IMR-90 (cell line): Measurements from ENCODE around the gene FAM124A. TPM values are rescaled to one million over a fixed set of nuclear protein-coding genes. Genes with fewer than 3 reads are reported as not detected.

Experiments used
- ATAC-seq: fragments of 200-7000 bp; cut with Tn5 transposase; 2 replicates; pipeline ENCODE4 v1.9.1; 2020; ENCODE audit warnings: low read depth, mild to moderate bottlenecking, moderate library complexity
- BruUV-seq: library from RNA; stranded (reverse); fragments of 400-500 nt; replicated peaks from 2 replicates; lab custom pipeline; 2021; lab: Mats Ljungman, UMichigan
- CTCF ChIA-PET: fragments of 300-600 bp; formaldehyde crosslinking; extraction: SDS; loops from one replicate; lab custom pipeline; 2021; ENCODE audit warnings: antibody characterized with exemption; lab: Yijun Ruan, JAX
- POLR2A ChIA-PET: fragments of 300-600 bp; sonication (Branson Sonifier 250); formaldehyde crosslinking; loops from one replicate; lab custom pipeline; 2022; ENCODE audit warnings: antibody characterized with exemption; ENCODE audit not compliant: unreplicated experiment; lab: Charles Lee
- DNase-seq: peaks from one replicate; pipeline ENCODE4 v3.0.0; 2013
- H2AFZ ChIP-seq: replicated peaks from 2 replicates; pipeline ENCODE3; 2013; ENCODE audit warnings: low read length, mild to moderate bottlenecking; ENCODE audit not compliant: poor library complexity
- H2AK5ac ChIP-seq: 2 replicates; pipeline ENCODE4 v1.6.1; 2013; ENCODE audit warnings: low read depth, low read length, inconsistent platforms
- H2AK9ac ChIP-seq: replicated peaks from 2 replicates; pipeline ENCODE3; 2013; ENCODE audit warnings: mild to moderate bottlenecking, low read depth, low read length, moderate library complexity; ENCODE audit not compliant: poor library complexity
- H2BK120ac ChIP-seq: 2 replicates; pipeline ENCODE4 v1.6.1; 2013; ENCODE audit warnings: low read depth, low read length, inconsistent platforms
- H2BK15ac ChIP-seq: 3 replicates; pipeline ENCODE4 v1.6.1; 2013; ENCODE audit warnings: low read depth, low read length, inconsistent platforms
- H2BK20ac ChIP-seq: 2 replicates; pipeline ENCODE4 v1.6.1; 2013; ENCODE audit warnings: low read depth, mild to moderate bottlenecking, inconsistent platforms, low read length, moderate library complexity
- H2BK5ac ChIP-seq: 2 replicates; pipeline ENCODE4 v1.6.1; 2013; ENCODE audit warnings: mild to moderate bottlenecking, low read depth, low read length, inconsistent platforms; ENCODE audit not compliant: poor library complexity, severe bottlenecking
- H3K14ac ChIP-seq: replicated peaks from 2 replicates; pipeline ENCODE4 v1.6.1; 2013; ENCODE audit warnings: low read depth, low read length, inconsistent platforms
- H3K18ac ChIP-seq: 2 replicates; pipeline ENCODE4 v1.6.1; 2013; ENCODE audit warnings: low read depth, low read length, control low read depth
- H3K23ac ChIP-seq: 2 replicates; pipeline ENCODE4 v1.6.1; 2013; ENCODE audit warnings: low read depth, low read length, inconsistent platforms
- H3K27ac ChIP-seq: 2 replicates; pipeline ENCODE4 v1.5.1; 2013; ENCODE audit warnings: mild to moderate bottlenecking, control low read depth, low read length; ENCODE audit not compliant: insufficient read depth
- H3K27me3 ChIP-seq: 2 replicates; pipeline ENCODE4 v1.6.1; 2013; ENCODE audit warnings: low read length; ENCODE audit not compliant: control insufficient read depth, insufficient read depth
- H3K36me3 ChIP-seq: 2 replicates; pipeline ENCODE4 v1.6.1; 2013; ENCODE audit warnings: low read length, mixed read lengths; ENCODE audit not compliant: control insufficient read depth, insufficient read depth
- H3K4ac ChIP-seq: 2 replicates; pipeline ENCODE4 v1.6.1; 2013; ENCODE audit warnings: low read depth, low read length, inconsistent platforms
- H3K4me1 ChIP-seq: 2 replicates; pipeline ENCODE4 v1.6.1; 2013; ENCODE audit warnings: low read length, mixed read lengths; ENCODE audit not compliant: control insufficient read depth, insufficient read depth
- H3K4me2 ChIP-seq: 2 replicates; pipeline ENCODE4 v1.6.1; 2013; ENCODE audit warnings: low read depth, mild to moderate bottlenecking, control low read depth, low read length, moderate library complexity
- H3K4me3 ChIP-seq: 2 replicates; pipeline ENCODE4 v1.5.1; 2013; ENCODE audit warnings: low read depth, mild to moderate bottlenecking, control low read depth, low read length, moderate library complexity; ENCODE audit not compliant: insufficient read depth
- H3K56ac ChIP-seq: 2 replicates; pipeline ENCODE4 v1.6.1; 2013; ENCODE audit warnings: low read length, inconsistent platforms; ENCODE audit not compliant: insufficient read depth; ENCODE audit errors: extremely low read depth
- H3K79me1 ChIP-seq, 2 experiments: 2 replicates each; pipeline ENCODE4 v1.6.1; 2013; ENCODE audit warnings: low read length in 2 of 2, inconsistent platforms in 1 of 2, low read depth in 1 of 2
- H3K9ac ChIP-seq: 2 replicates; pipeline ENCODE4 v1.6.1; 2013; ENCODE audit warnings: low read depth, low read length, control low read depth
- H3K9me1 ChIP-seq: 2 replicates; pipeline ENCODE4 v1.6.1; 2013; ENCODE audit warnings: low read length, inconsistent platforms; ENCODE audit not compliant: insufficient read depth
- H3K9me3 ChIP-seq: 2 replicates; pipeline ENCODE4 v1.6.1; 2013; ENCODE audit warnings: low read length; ENCODE audit not compliant: control insufficient read depth, insufficient read depth
- H4K20me1 ChIP-seq: 2 replicates; pipeline ENCODE4 v1.6.1; 2013; ENCODE audit warnings: low read length, inconsistent platforms; ENCODE audit not compliant: insufficient read depth
- H4K5ac ChIP-seq: 2 replicates; pipeline ENCODE4 v1.6.1; 2013; ENCODE audit warnings: mild to moderate bottlenecking, low read depth, low read length, control low read depth
- H4K8ac ChIP-seq, 2 experiments: 2 replicates each; pipeline ENCODE4 v1.6.1; 2013; ENCODE audit warnings: low read depth in 2 of 2, low read length in 2 of 2, control low read depth in 1 of 2, inconsistent platforms in 1 of 2
- H4K91ac ChIP-seq: 2 replicates; pipeline ENCODE4 v1.6.1; 2013; ENCODE audit warnings: low read depth, low read length, inconsistent platforms; ENCODE audit not compliant: insufficient read depth
- BHLHE40 ChIP-seq: fragments of 150-350 bp; IDR thresholded peaks from 2 replicates; pipeline ENCODE4 v1.6.1; 2016; ENCODE audit warnings: mild to moderate bottlenecking, low read depth, low read length
- CEBPB ChIP-seq: IDR thresholded peaks from 2 replicates; pipeline ENCODE4 v1.6.1; 2012; ENCODE audit warnings: low read depth, low read length, improper control_type of control experiment
- CHD1 ChIP-seq: IDR thresholded peaks from 2 replicates; pipeline ENCODE4 v1.6.1; 2012; ENCODE audit warnings: low read depth, low read length, improper control_type of control experiment
- CTCF ChIP-seq: conservative IDR thresholded peaks from 2 replicates; pipeline ENCODE4 v1.5.1; 2012; ENCODE audit warnings: mild to moderate bottlenecking, low read depth, low read length, improper control_type of control experiment
- ELK1 ChIP-seq: fragments of 150-350 bp; IDR thresholded peaks from 2 replicates; pipeline ENCODE4 v1.6.1; 2016; ENCODE audit warnings: low read depth, mild to moderate bottlenecking, low read length, moderate library complexity, borderline replicate concordance
- FOS ChIP-seq: fragments of 150-350 bp; IDR thresholded peaks from 2 replicates; pipeline ENCODE4 v1.6.1; 2016; ENCODE audit warnings: low read depth, low read length
- MAFK ChIP-seq: IDR thresholded peaks from 2 replicates; pipeline ENCODE4 v1.6.1; 2012; ENCODE audit warnings: low read depth, low read length, improper control_type of control experiment
- MAZ ChIP-seq: IDR thresholded peaks from 2 replicates; pipeline ENCODE4 v1.6.1; 2012; ENCODE audit warnings: low read depth, mild to moderate bottlenecking, low read length, improper control_type of control experiment, moderate library complexity, borderline replicate concordance
- MXI1 ChIP-seq: IDR thresholded peaks from 2 replicates; pipeline ENCODE4 v1.6.1; 2012; ENCODE audit warnings: low read depth, mild to moderate bottlenecking, low read length, moderate library complexity, borderline replicate concordance
- NFE2L2 ChIP-seq: fragments of 150-350 bp; IDR thresholded peaks from 2 replicates; pipeline ENCODE4 v1.6.1; 2016; ENCODE audit warnings: low read depth, mild to moderate bottlenecking, low read length
- POLR2A ChIP-seq: IDR thresholded peaks from 2 replicates; pipeline ENCODE4 v1.6.1; 2012; ENCODE audit warnings: mild to moderate bottlenecking, low read depth, low read length
- RAD21 ChIP-seq: IDR thresholded peaks from 2 replicates; pipeline ENCODE4 v1.6.1; 2012; ENCODE audit warnings: low read length, improper control_type of control experiment
- RCOR1 ChIP-seq: IDR thresholded peaks from 2 replicates; pipeline ENCODE4 v1.6.1; 2012; ENCODE audit warnings: mild to moderate bottlenecking, low read length, improper control_type of control experiment; ENCODE audit not compliant: insufficient replicate concordance
- RFX5 ChIP-seq: IDR thresholded peaks from 2 replicates; pipeline ENCODE4 v1.8.0; 2012; ENCODE audit warnings: low read depth, mild to moderate bottlenecking, low read length, moderate library complexity
- SMC3 ChIP-seq: fragments of 150-350 bp; IDR thresholded peaks from 2 replicates; pipeline ENCODE4 v1.6.1; 2016; ENCODE audit warnings: low read depth, mild to moderate bottlenecking, antibody characterized with exemption, low read length, moderate library complexity
- USF2 ChIP-seq: fragments of 150-350 bp; IDR thresholded peaks from 2 replicates; pipeline ENCODE4 v1.6.1; 2017; ENCODE audit warnings: mild to moderate bottlenecking, antibody characterized with exemption, low read length, low read depth
- WGBS, 2 experiments: methylation state at CpG; one replicate each; pipeline versions ENCODE4 v1.1.5 to v1.1.7; 2013; ENCODE audit warnings: missing lambda C conversion rate in 2 of 2; ENCODE audit not compliant: insufficient read length in 1 of 2; ENCODE audit errors: extremely low coverage in 2 of 2; 5-methylcytosine and 5-hydroxymethylcytosine counted together
- dilution Hi-C: fragments of 300-500 bp; cut with HindIII; formaldehyde crosslinking; loops from one replicate; pipeline ENCODE4 v1.14.3; 2018; ENCODE audit warnings: low sequenced_read_pairs; ENCODE audit not compliant: unreplicated experiment
- in situ Hi-C: fragments of 300-500 bp; cut with MboI; formaldehyde crosslinking; loops from 3 replicates; pipeline ENCODE4 v1.14.3; 2019; ENCODE audit warnings: low sequenced_read_pairs, inconsistent platforms, mixed read lengths
- intact Hi-C: fragments of 100-400 bp; cut with micrococcal nuclease; formaldehyde crosslinking; loops from 2 replicates; pipeline ENCODE4 v1.10.0; 2022
- polyA plus RNA-seq, 3 experiments: library from polyadenylated mRNA; depleted of rRNA; stranded (reverse); fragments of >200 nt; gene quantifications; 2 replicates each; pipeline ENCODE4 v1.2.3, GENCODE V29; 2012; ENCODE audit warnings: low replicate concordance in 1 of 3
- total RNA-seq: library from RNA; depleted of rRNA; stranded (reverse); fragments of >200 nt; gene quantifications from 2 replicates; pipeline ENCODE4 v1.2.3, GENCODE V29; 2012

The FAM124A gene
- total and polyA plus RNA-seq, 2 of the 4 experiments (the other 2 are of a cell fraction), result 0.03 TPM; not detected in 1

- no peaks in the 10 kb centered on the region for H3K9me1 ChIP-seq
- no TSS peak for BruUV-seq
- no peak overlapping the region for H3K27ac ChIP-seq
- H3K4me2 ChIP-seq, result no peak overlapping the region
- no peak overlapping the region for H2BK5ac ChIP-seq
- no peak overlapping the region for H3K9ac ChIP-seq
- in situ Hi-C loops (no loop called here), intact Hi-C loops (no loop called here), dilution Hi-C loops (no loop called here)
- H3K14ac ChIP-seq, result no peak overlapping the region
- no peak overlapping the region for H3K4ac ChIP-seq
- H2BK120ac ChIP-seq, result no peak overlapping the region
- DNase-seq (no peak), ATAC-seq (no peak)
- ChIA-PET CTCF (interaction anchor here (1.3 kb wide), 1 partner anchor 9 kb away, joined by 3 read pairs; no protein-coding TSS in a partner anchor), POLR2A (no interaction called here)
- H2BK20ac ChIP-seq, result no peak overlapping the region
- no peak overlapping the region for H4K5ac ChIP-seq
- H3K79me1 ChIP-seq, result no peaks in the 10 kb centered on the region
- H4K20me1 ChIP-seq, result no peaks in the 10 kb centered on the region
- no peaks in the 10 kb centered on the region for H3K36me3 ChIP-seq
- H4K91ac ChIP-seq, result no peak overlapping the region
- H3K27me3 ChIP-seq, result peaks cover 30% of the 10 kb centered on the region
- peaks cover 2% of the 10 kb centered on the region; the same call in 1 of the 2 replicates for H3K4me1 ChIP-seq
- H3K9me3 ChIP-seq, result 0 out of 2 replicates have a peak, but pooled peaks cover 3% of the 10 kb centered on the region
- no peak overlapping the region for H4K8ac ChIP-seq
- H3K4me3 ChIP-seq, result no peak overlapping the region
- no peak overlapping the region for H2BK15ac ChIP-seq
- no peak overlapping the region for H2AFZ ChIP-seq
- TF ChIP-seq RAD21, result no peak
- no peak for TF ChIP-seq RCOR1
- no peak for TF ChIP-seq RFX5
- no peak for TF ChIP-seq CHD1
- no peak for TF ChIP-seq MAFK
- TF ChIP-seq ELK1, result no peak
- no peak for TF ChIP-seq BHLHE40
- TF ChIP-seq FOS, result no peak
- no peak for TF ChIP-seq MXI1
- no peak for TF ChIP-seq CTCF
- TF ChIP-seq NFE2L2, result no peak
- TF ChIP-seq POLR2A, result no peak
- TF ChIP-seq MAZ, result no peak
- no peak for TF ChIP-seq SMC3
- TF ChIP-seq USF2, result no peak
- no peak for TF ChIP-seq CEBPB
- H2AK5ac ChIP-seq, result no peak overlapping the region
- no peak overlapping the region for H3K18ac ChIP-seq
- no CpG with 5 or more reads among the region's 4 CpGs for WGBS, 2 experiments
- H3K56ac ChIP-seq, result no peak overlapping the region
- no peak overlapping the region for H3K23ac ChIP-seq
- no peak overlapping the region for H2AK9ac ChIP-seq
These were observed 15.2 kb downstream of the FAM124A start for GRCh38 chr13:51237386-51237785.
